ENCODE data around the gene RPS14. TPM values are rescaled to one million over a fixed set of nuclear protein-coding genes. Genes with fewer than 3 reads are reported as not detected.

Gene RPS14
- total and polyA plus RNA-seq, 12 donors: 984 to 4,233 (median 1,252) TPM

DNA sequence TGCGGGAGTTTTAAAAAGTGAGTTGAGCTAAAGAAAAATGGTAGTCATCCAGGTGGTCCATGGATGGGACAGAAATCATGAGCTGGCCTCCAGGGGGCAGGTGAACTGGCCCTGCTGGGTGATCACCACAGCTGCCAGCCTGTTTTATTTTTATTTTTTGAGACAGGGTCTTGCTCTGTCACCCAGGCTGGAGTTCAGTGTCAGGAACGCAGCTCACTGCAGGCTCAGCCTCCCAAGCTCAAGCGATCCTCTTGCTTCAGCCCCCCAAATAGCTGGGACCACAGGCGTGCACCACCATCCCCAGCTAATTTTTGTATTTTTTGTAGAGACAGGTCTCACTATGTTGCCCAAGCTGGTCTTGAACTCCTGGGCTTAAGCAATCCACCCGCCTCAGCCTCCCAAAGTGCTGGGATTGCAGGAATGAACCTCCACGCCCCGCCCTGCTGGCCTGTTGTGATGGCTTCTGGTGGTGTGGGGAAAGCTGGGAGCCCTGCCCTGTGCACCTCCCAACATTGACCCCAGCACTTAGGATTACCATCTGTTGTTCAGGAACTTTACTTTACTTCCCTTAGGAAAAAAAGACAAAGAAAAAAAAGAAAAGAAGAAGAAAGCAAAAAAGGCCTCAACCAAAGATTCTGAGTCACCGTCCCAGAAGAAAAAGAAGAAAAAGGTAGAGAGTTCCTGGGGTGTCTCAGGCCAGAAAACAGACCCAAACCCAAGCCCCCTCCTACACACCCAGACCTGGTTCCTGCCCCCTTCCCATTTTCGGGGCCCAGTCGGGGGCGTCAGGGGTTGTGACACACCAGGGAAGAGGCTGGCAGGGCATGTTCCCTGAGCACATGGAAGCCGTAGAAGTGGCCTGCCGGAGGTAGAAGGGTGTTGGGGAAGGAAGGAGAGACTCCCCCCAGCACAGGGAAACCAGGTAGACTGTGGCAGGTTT lies 51.5 kb downstream of the RPS14 start:
- DNase-seq: no peak

DNA sequence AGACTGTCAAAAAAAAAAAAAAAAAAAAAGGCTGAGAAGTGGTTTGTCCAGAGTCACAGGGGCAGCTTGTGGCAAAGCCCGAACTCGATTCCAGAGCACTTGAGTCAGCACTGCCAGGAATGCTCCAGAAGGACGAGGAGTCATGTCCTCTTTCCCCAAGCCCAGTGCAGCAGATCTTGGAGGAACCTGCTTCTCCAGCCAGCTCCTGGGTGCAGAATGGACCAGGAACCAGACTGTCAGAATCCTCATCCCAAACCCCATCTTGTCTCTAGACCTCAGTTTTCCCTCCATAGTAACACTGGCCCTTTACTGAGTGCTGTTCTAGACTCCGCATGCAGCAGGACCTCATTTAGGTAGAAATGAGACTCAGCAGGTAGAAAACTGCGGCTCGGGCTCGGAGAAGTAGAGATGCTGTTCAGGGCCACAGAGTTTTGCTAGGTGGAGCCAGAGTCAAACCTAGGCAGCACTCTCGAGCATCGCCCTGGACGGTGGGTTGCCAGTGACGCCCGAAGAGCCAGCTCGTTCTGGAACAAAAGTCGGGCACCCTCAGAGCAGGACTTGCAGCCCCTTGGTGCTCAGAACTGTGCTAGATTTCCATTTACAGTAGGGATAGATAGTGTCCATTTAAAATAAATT lies 52.3 kb downstream of the RPS14 start:
- WGBS, 2 donors: 95% methylated on average over 14 of the region's 14 CpGs
- TF ChIP-seq, protein P1, sequence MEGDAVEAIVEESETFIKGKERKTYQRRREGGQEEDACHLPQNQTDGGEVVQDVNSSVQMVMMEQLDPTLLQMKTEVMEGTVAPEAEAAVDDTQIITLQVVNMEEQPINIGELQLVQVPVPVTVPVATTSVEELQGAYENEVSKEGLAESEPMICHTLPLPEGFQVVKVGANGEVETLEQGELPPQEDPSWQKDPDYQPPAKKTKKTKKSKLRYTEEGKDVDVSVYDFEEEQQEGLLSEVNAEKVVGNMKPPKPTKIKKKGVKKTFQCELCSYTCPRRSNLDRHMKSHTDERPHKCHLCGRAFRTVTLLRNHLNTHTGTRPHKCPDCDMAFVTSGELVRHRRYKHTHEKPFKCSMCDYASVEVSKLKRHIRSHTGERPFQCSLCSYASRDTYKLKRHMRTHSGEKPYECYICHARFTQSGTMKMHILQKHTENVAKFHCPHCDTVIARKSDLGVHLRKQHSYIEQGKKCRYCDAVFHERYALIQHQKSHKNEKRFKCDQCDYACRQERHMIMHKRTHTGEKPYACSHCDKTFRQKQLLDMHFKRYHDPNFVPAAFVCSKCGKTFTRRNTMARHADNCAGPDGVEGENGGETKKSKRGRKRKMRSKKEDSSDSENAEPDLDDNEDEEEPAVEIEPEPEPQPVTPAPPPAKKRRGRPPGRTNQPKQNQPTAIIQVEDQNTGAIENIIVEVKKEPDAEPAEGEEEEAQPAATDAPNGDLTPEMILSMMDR (IDR thresholded peaks at IDR 0.05): no peak
- DNase-seq (no peak), ATAC-seq (no peak)
- H3K27ac ChIP-seq: no peak overlapping the region
- intact Hi-C loops (cut with DNase I): loop anchor here in 6 of 10 donors (5.0 kb wide), 2 partner anchors 35 to 40 kb away; no protein-coding TSS in a partner anchor
- no peaks in the 10 kb centered on the region for H3K9me3 ChIP-seq
- peaks cover 0 to 100% (median 53%) of the 10 kb centered on the region in 9 donors for H3K36me3 ChIP-seq
- peaks cover 0 to 12% (median 0%) of the 10 kb centered on the region in 9 donors for H3K4me1 ChIP-seq
- no peak overlapping the region for H3K4me3 ChIP-seq
- H3K27me3 ChIP-seq: no peaks in the 10 kb centered on the region

More for the DNA sequence above, 51.5 kb downstream of the RPS14 start:
- Histone ChIP-seq H3K36me3 (peaks cover 0 to 100% (median 48%) of the 10 kb centered on the region in 9 donors), H3K4me3 (no peak overlapping the region), H3K27me3 (no peaks in the 10 kb centered on the region), H3K4me1 (peaks cover 0 to 12% (median 0%) of the 10 kb centered on the region in 9 donors), H3K9me3 (no peaks in the 10 kb centered on the region), H3K27ac (no peak overlapping the region)
- 91 to 94% methylated on average over 13 of the region's 13 CpGs for WGBS, 2 donors
- ATAC-seq: no peak
- intact Hi-C loops (cut with DNase I): loop anchor here in 6 of 10 donors (1.0 to 5.0 kb wide), 3 partner anchors 26 to 39 kb away; no protein-coding TSS in a partner anchor
- TF ChIP-seq, protein P1 (IDR thresholded peaks at IDR 0.05): peak in 5 of 9 donors; percentile 9 to 22 (median 15)

DNA sequence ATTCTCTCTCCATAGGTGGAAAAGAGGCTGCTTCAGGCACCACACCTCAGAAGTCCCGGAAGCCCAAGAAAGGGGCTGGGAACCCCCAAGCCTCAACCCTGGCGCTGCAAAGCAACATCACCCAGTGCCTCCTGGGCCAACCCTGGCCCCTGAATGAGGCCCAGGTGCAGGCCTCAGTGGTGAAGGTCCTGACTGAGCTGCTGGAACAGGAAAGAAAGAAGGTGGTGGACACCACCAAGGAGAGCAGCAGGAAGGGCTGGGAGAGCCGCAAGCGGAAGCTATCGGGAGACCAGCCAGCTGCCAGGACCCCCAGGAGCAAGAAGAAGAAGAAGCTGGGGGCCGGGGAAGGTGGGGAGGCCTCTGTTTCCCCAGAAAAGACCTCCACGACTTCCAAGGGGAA lies 53.3 kb downstream of the RPS14 start:
- DNase-seq (no peak), ATAC-seq (no peak)
- WGBS, 2 donors: 95 to 96% methylated on average over 7 of the region's 7 CpGs
- Histone ChIP-seq H3K27me3 (no peaks in the 10 kb centered on the region), H3K36me3 (peaks cover 0 to 100% (median 59%) of the 10 kb centered on the region in 9 donors), H3K4me3 (no peak overlapping the region), H3K4me1 (peaks cover 0 to 3% (median 0%) of the 10 kb centered on the region in 9 donors), H3K9me3 (no peaks in the 10 kb centered on the region), H3K27ac (no peak overlapping the region)
- TF ChIP-seq, protein P1 (IDR thresholded peaks at IDR 0.05): no peak
- intact Hi-C loops (cut with DNase I): loop anchor here in 6 of 10 donors (5.0 kb wide), 2 partner anchors 36 to 41 kb away; no protein-coding TSS in a partner anchor

DNA sequence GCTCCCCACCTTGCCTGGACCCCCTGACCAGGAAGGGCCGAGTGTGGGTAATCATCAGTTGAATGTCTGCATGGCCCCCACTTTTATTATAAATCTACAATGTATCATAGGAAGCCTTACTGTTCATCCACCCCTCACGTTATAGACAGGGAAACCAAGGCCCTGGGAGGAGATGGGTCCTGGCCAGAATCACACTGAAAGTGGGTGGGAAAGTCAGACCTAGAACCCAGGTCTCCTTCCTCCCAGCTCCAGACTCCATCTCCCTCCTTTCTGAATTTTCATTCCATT lies 53.9 kb downstream of the RPS14 start:
- Histone ChIP-seq H3K9me3 (no peaks in the 10 kb centered on the region), H3K4me1 (no peaks in the 10 kb centered on the region), H3K36me3 (peaks cover 0 to 100% (median 56%) of the 10 kb centered on the region in 9 donors), H3K4me3 (no peak overlapping the region), H3K27me3 (no peaks in the 10 kb centered on the region), H3K27ac (no peak overlapping the region)
- intact Hi-C loops (cut with DNase I): loop anchor here in 6 of 10 donors (5.0 kb wide), 2 partner anchors 37 to 42 kb away; no protein-coding TSS in a partner anchor
- DNase-seq: no peak
- WGBS, 2 donors: 88 to 94% methylated on average over 2 of the region's 2 CpGs
- no peak for ATAC-seq
- TF ChIP-seq, protein P1 (IDR thresholded peaks at IDR 0.05): no peak
